H9 (cell line): ENCODE results near the gene OTX2. TPM values are rescaled to one million over a fixed set of nuclear protein-coding genes. Genes with fewer than 3 reads are reported as not detected.

Experiments used
- DNase-seq: peaks from one replicate; pipeline ENCODE4 v3.0.0-alpha.2; 2017
- H2AFZ ChIP-seq: one replicate; pipeline ENCODE4 v1.6.1; 2013; ENCODE audit warnings: mild to moderate bottlenecking, low read length, control low read depth, moderate library complexity
- H2AK5ac ChIP-seq: 2 replicates; pipeline ENCODE4 v1.6.1; 2013; ENCODE audit warnings: low read length, control low read depth, mixed read lengths; ENCODE audit not compliant: insufficient read length
- H2BK120ac ChIP-seq: one replicate; pipeline ENCODE4 v1.6.1; 2013; ENCODE audit warnings: low read depth, mild to moderate bottlenecking, low read length, control low read depth, inconsistent platforms; ENCODE audit not compliant: poor library complexity, severe bottlenecking
- H2BK12ac ChIP-seq: 2 replicates; pipeline ENCODE4 v1.6.1; 2013; ENCODE audit warnings: low read length, control low read depth, mixed read lengths, low read depth; ENCODE audit not compliant: insufficient read length
- H2BK15ac ChIP-seq: 2 replicates; pipeline ENCODE4 v1.6.1; 2013; ENCODE audit warnings: low read depth, low read length, control low read depth
- H2BK20ac ChIP-seq: one replicate; pipeline ENCODE4 v1.6.1; 2013; ENCODE audit warnings: low read depth, mild to moderate bottlenecking, low read length, control low read depth, inconsistent platforms; ENCODE audit not compliant: poor library complexity, severe bottlenecking
- H2BK5ac ChIP-seq: 2 replicates; pipeline ENCODE4 v1.6.1; 2013; ENCODE audit warnings: low read length, control low read depth, mixed read lengths; ENCODE audit not compliant: insufficient read length
- H3K14ac ChIP-seq: 2 replicates; pipeline ENCODE4 v1.6.1; 2013; ENCODE audit warnings: low read length, control low read depth; ENCODE audit not compliant: insufficient read depth
- H3K18ac ChIP-seq: 2 replicates; pipeline ENCODE4 v1.6.1; 2013; ENCODE audit warnings: low read depth, mild to moderate bottlenecking, mixed read lengths, low read length, control low read depth; ENCODE audit not compliant: insufficient read length
- H3K23ac ChIP-seq: 2 replicates; pipeline ENCODE4 v1.6.1; 2013; ENCODE audit warnings: low read length, control low read depth, mixed read lengths, low read depth; ENCODE audit not compliant: insufficient read length
- H3K23me2 ChIP-seq: 2 replicates; pipeline ENCODE4 v1.6.1; 2013; ENCODE audit warnings: low read depth, mild to moderate bottlenecking, mixed read lengths, low read length, control low read depth; ENCODE audit not compliant: insufficient read length, poor library complexity, severe bottlenecking
- H3K27ac ChIP-seq: 2 replicates; pipeline ENCODE4 v1.5.1; 2013; ENCODE audit warnings: low read length, control low read depth, mixed read lengths, low read depth; ENCODE audit not compliant: insufficient read length
- H3K27me3 ChIP-seq: 2 replicates; pipeline ENCODE4 v1.6.1; 2013; ENCODE audit warnings: low read length, control low read depth, inconsistent platforms; ENCODE audit not compliant: insufficient read depth
- H3K4ac ChIP-seq: 2 replicates; pipeline ENCODE4 v1.6.1; 2013; ENCODE audit warnings: low read depth, mild to moderate bottlenecking, control low read depth, inconsistent platforms, low read length, moderate library complexity
- H3K4me1 ChIP-seq: 2 replicates; pipeline ENCODE4 v1.6.1; 2013; ENCODE audit warnings: low read length, control low read depth, inconsistent platforms; ENCODE audit not compliant: insufficient read depth
- H3K4me2 ChIP-seq: 2 replicates; pipeline ENCODE4 v1.6.1; 2013; ENCODE audit warnings: low read length, control low read depth, mixed read lengths; ENCODE audit not compliant: insufficient read length, insufficient read depth
- H3K56ac ChIP-seq: 2 replicates; pipeline ENCODE4 v1.6.1; 2013; ENCODE audit warnings: low read depth, mild to moderate bottlenecking, mixed read lengths, low read length, control low read depth; ENCODE audit not compliant: insufficient read length
- H3K79me1 ChIP-seq: 2 replicates; pipeline ENCODE4 v1.6.1; 2013; ENCODE audit warnings: low read depth, mild to moderate bottlenecking, moderate library complexity, low read length, control low read depth, inconsistent platforms; ENCODE audit not compliant: insufficient read depth, poor library complexity, severe bottlenecking
- H3K79me2 ChIP-seq: 2 replicates; pipeline ENCODE4 v1.6.1; 2013; ENCODE audit warnings: low read length, control low read depth, inconsistent platforms; ENCODE audit not compliant: insufficient read depth
- H3K9ac ChIP-seq: 2 replicates; pipeline ENCODE4 v1.6.1; 2013; ENCODE audit warnings: low read length, control low read depth, mixed read lengths; ENCODE audit not compliant: insufficient read length; ENCODE audit errors: extremely low read depth
- H3K9me3 ChIP-seq: one replicate; pipeline ENCODE4 v1.6.1; 2013; ENCODE audit warnings: low read depth, low read length, inconsistent platforms; ENCODE audit not compliant: control insufficient read depth
- H3T11ph ChIP-seq: one replicate; pipeline ENCODE4 v1.6.1; 2013; ENCODE audit warnings: mild to moderate bottlenecking, low read length, control low read depth, inconsistent platforms
- H4K20me1 ChIP-seq: one replicate; pipeline ENCODE4 v1.6.1; 2013; ENCODE audit not compliant: control insufficient read depth, insufficient read length, insufficient read depth
- H4K5ac ChIP-seq: 2 replicates; pipeline ENCODE4 v1.6.1; 2013; ENCODE audit warnings: low read depth, mild to moderate bottlenecking, mixed read lengths, low read length, control low read depth; ENCODE audit not compliant: insufficient read length
- H4K8ac ChIP-seq: replicated peaks from 2 replicates; pipeline ENCODE4 v1.6.1; 2013; ENCODE audit warnings: low read length, control low read depth, mixed read lengths, low read depth; ENCODE audit not compliant: insufficient read length
- H4K91ac ChIP-seq: 2 replicates; pipeline ENCODE4 v1.6.1; 2013; ENCODE audit warnings: low read depth, mild to moderate bottlenecking, moderate library complexity, mixed read lengths, low read length, control low read depth; ENCODE audit not compliant: insufficient read length
- H3K27ac Mint-ChIP-seq, 3 experiments: 2 replicates in 2 of 3; 3 replicates in 1 of 3; pipeline ENCODE4 v1.8.0; 2020 to 2021; ENCODE audit warnings: mixed read lengths in 3 of 3, mild to moderate bottlenecking in 1 of 3, moderate library complexity in 1 of 3
- H3K27me3 Mint-ChIP-seq: 2 replicates; pipeline ENCODE4 v1.8.0; 2021; ENCODE audit warnings: low read depth, mild to moderate bottlenecking, moderate library complexity, mixed read lengths
- H3K36me3 Mint-ChIP-seq, 3 experiments: 2 replicates in 2 of 3; 3 replicates in 1 of 3; pipeline ENCODE4 v1.8.0; 2020 to 2021; ENCODE audit warnings: low read depth in 3 of 3, mixed read lengths in 3 of 3; ENCODE audit not compliant: insufficient read depth in 1 of 3
- H3K4me1 Mint-ChIP-seq, 2 experiments: 2 replicates each; pipeline ENCODE4 v1.8.0; 2020; ENCODE audit warnings: mixed read lengths in 2 of 2
- H3K4me3 Mint-ChIP-seq, 2 experiments: 2 replicates in 1 of 2; 3 replicates in 1 of 2; pipeline ENCODE4 v1.8.0; 2020 to 2021; ENCODE audit warnings: mild to moderate bottlenecking in 2 of 2, mixed read lengths in 2 of 2, moderate library complexity in 1 of 2
- H3K9me3 Mint-ChIP-seq, 2 experiments: 2 replicates in 1 of 2; 3 replicates in 1 of 2; pipeline ENCODE4 v1.8.0; 2020; ENCODE audit warnings: mild to moderate bottlenecking in 2 of 2, mixed read lengths in 2 of 2, moderate library complexity in 1 of 2
- WGBS: extraction: QIAGEN DNeasy Blood & Tissue Kit; methylation state at CpG from one replicate; pipeline ENCODE4 v1.1.7; 2013; ENCODE audit warnings: missing lambda C conversion rate, low lambda C conversion rate, mixed read lengths; ENCODE audit not compliant: insufficient read length; ENCODE audit errors: extremely low coverage; 5-methylcytosine and 5-hydroxymethylcytosine counted together
- total RNA-seq: library from RNA; stranded (reverse); gene quantifications from 2 replicates; pipeline ENCODE4 v1.2.1, GENCODE V29; 2021
- TF ChIP-seq, protein P1 (sequence below): fragments of 200-600 bp; sonication (generic); conservative IDR thresholded peaks from 3 replicates; pipeline ENCODE4 v1.8.0; 2021; ENCODE audit warnings: antibody characterized with exemption, mild to moderate bottlenecking

Gene OTX2
- total RNA-seq, 1 experiment from 2014 or later: 193 TPM

DNA sequence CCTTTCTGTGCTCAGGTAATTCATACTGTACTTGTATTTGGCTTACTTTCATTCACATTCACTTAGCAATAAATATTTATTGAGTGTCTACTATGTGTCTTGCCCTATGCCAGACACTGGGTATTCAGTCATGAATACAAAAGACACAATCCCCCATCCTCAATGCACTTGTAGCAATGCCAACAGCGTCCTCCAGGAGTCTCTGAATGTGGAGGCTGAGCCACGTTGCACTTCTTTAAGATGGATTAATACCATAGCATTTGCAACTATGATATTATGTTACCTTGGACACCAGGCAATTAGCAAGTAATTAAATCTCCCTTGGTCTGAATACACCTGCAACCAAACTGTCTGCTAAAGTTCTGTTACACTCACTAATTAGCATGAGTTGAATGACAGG, 58.8 kb downstream of the OTX2 start:
- H4K20me1 ChIP-seq: no peaks in the 10 kb centered on the region
- H4K5ac ChIP-seq: no peak overlapping the region
- H3K79me2 ChIP-seq: no peaks in the 10 kb centered on the region
- H3K27ac Mint-ChIP-seq: no peak overlapping the region
- H2BK12ac ChIP-seq: no peak overlapping the region
- peaks cover 27 to 31% of the 10 kb centered on the region in 2 experiments for H3K4me1 Mint-ChIP-seq
- no peak overlapping the region for H2AK5ac ChIP-seq
- no peak overlapping the region for H3K27ac ChIP-seq
- H3K18ac ChIP-seq: no peak overlapping the region
- no peak for DNase-seq
- H3K14ac ChIP-seq: no peak overlapping the region
- no peak overlapping the region for H2BK15ac ChIP-seq
- no peaks in the 10 kb centered on the region for H3K9me3 ChIP-seq
- no peak overlapping the region for H3K9ac ChIP-seq
- no peak overlapping the region for H4K91ac ChIP-seq
- H2BK5ac ChIP-seq: no peak overlapping the region
- no peaks in the 10 kb centered on the region; the same call in 1 of the 2 replicates for H3K27me3 Mint-ChIP-seq
- H3T11ph ChIP-seq: no peak overlapping the region
- H3K4ac ChIP-seq: no peak overlapping the region
- H2BK120ac ChIP-seq: no peak overlapping the region
- no peak overlapping the region for H3K4me2 ChIP-seq
- TF ChIP-seq, protein P1, sequence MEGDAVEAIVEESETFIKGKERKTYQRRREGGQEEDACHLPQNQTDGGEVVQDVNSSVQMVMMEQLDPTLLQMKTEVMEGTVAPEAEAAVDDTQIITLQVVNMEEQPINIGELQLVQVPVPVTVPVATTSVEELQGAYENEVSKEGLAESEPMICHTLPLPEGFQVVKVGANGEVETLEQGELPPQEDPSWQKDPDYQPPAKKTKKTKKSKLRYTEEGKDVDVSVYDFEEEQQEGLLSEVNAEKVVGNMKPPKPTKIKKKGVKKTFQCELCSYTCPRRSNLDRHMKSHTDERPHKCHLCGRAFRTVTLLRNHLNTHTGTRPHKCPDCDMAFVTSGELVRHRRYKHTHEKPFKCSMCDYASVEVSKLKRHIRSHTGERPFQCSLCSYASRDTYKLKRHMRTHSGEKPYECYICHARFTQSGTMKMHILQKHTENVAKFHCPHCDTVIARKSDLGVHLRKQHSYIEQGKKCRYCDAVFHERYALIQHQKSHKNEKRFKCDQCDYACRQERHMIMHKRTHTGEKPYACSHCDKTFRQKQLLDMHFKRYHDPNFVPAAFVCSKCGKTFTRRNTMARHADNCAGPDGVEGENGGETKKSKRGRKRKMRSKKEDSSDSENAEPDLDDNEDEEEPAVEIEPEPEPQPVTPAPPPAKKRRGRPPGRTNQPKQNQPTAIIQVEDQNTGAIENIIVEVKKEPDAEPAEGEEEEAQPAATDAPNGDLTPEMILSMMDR: peak; percentile 61
- H4K8ac ChIP-seq: no peak overlapping the region
- no peak overlapping the region for H3K4me3 Mint-ChIP-seq
- H2AFZ ChIP-seq: no peak overlapping the region
- H3K23me2 ChIP-seq: no peaks in the 10 kb centered on the region
- H3K36me3 Mint-ChIP-seq: no peaks in the 10 kb centered on the region
- no peaks in the 10 kb centered on the region for H3K27me3 ChIP-seq
- H3K23ac ChIP-seq: no peak overlapping the region
- no peaks in the 10 kb centered on the region for H3K9me3 Mint-ChIP-seq
- H3K4me1 ChIP-seq: no peaks in the 10 kb centered on the region
- no peak overlapping the region for H3K56ac ChIP-seq
- no peaks in the 10 kb centered on the region for H3K79me1 ChIP-seq
- no CpG with 5 or more reads among the region's 2 CpGs for WGBS
- no peak overlapping the region for H2BK20ac ChIP-seq

Other genes starting within 250 kb of the OTX2 start
- 19.1 and 20.0 TPM in 2 replicates for gene TMEM260, start 230.7 kb downstream of the OTX2 start, total RNA-seq